ENCODE results near the gene TXLNA. TPM values are rescaled to one million over a fixed set of nuclear protein-coding genes. Genes with fewer than 3 reads are reported as not detected.

TXLNA gene
- total RNA-seq, 1 experiment from 2014 or later = 67.3 TPM

- H2BK20ac ChIP-seq (ENCODE audit: low read depth, low read length, poor library complexity, severe bottlenecking) = no peak overlapping the region
- no peaks in the 10 kb centered on the region for H3K79me1 ChIP-seq (ENCODE audit: insufficient read depth, low read depth, low read length, poor library complexity, severe bottlenecking)
- no peak overlapping the region for H4K5ac ChIP-seq (ENCODE audit: insufficient read length, low read depth, low read length)
- no peak overlapping the region for H2AK5ac ChIP-seq (ENCODE audit: insufficient read length, low read length)
- H4K20me1 ChIP-seq (ENCODE audit: control insufficient read depth, insufficient read depth, insufficient read length) = no peaks in the 10 kb centered on the region
- Mint-ChIP-seq H3K4me1 (peaks cover 21 to 23% of the 10 kb centered on the region in 2 experiments), H3K36me3 (ENCODE audit: insufficient read depth in 1 of 3, low read depth in 3 of 3) (no peaks in the 10 kb centered on the region), H3K27me3 (ENCODE audit: low read depth) (peaks cover 4% of the 10 kb centered on the region), H3K27ac (no peak overlapping the region; a peak in 1 of 7 replicates), H3K4me3 (peak overlapping the region; percentile 19 to 61; a peak in 4 of 5 replicates), H3K9me3 (no peaks in the 10 kb centered on the region)
- H3K4ac ChIP-seq (ENCODE audit: low read depth, low read length) = no peak overlapping the region
- H2BK12ac ChIP-seq (ENCODE audit: insufficient read length, low read depth, low read length) = no peak overlapping the region
- H3K4me1 ChIP-seq (ENCODE audit: insufficient read depth, low read length) = no peaks in the 10 kb centered on the region; the same call in 1 of the 2 replicates
- no peak overlapping the region for H2AFZ ChIP-seq (ENCODE audit: low read length)
- peaks cover 17% of the 10 kb centered on the region for H3K23me2 ChIP-seq (ENCODE audit: insufficient read length, low read depth, low read length, poor library complexity, severe bottlenecking)
- H2BK15ac ChIP-seq (ENCODE audit: low read depth, low read length) = no peak overlapping the region
- H3K9ac ChIP-seq (ENCODE audit: extremely low read depth, insufficient read length, low read length) = no peak overlapping the region
- H3K4me2 ChIP-seq (ENCODE audit: insufficient read depth, insufficient read length, low read length) = no peak overlapping the region
- no peaks in the 10 kb centered on the region for H3K27me3 ChIP-seq (ENCODE audit: insufficient read depth, low read length)
- H4K8ac ChIP-seq (replicated peaks; ENCODE audit: insufficient read length, low read depth, low read length) = no peak overlapping the region
- no peaks in the 10 kb centered on the region for H3K9me3 ChIP-seq (ENCODE audit: control insufficient read depth, low read depth, low read length)
- no peak overlapping the region for H3K18ac ChIP-seq (ENCODE audit: insufficient read length, low read depth, low read length)
- no peak overlapping the region for H3K56ac ChIP-seq (ENCODE audit: insufficient read length, low read depth, low read length)
- no peak overlapping the region for H3K14ac ChIP-seq (ENCODE audit: insufficient read depth, low read length)
- no peak overlapping the region for H2BK5ac ChIP-seq (ENCODE audit: insufficient read length, low read length)
- WGBS (ENCODE audit: extremely low coverage, insufficient read length, low lambda C conversion rate) = no CpG with 5 or more reads among the region's 7 CpGs
- H3T11ph ChIP-seq (ENCODE audit: low read length) = no peak overlapping the region
- H3K27ac ChIP-seq (ENCODE audit: insufficient read length, low read depth, low read length) = no peak overlapping the region
- H2BK120ac ChIP-seq (ENCODE audit: low read depth, low read length, poor library complexity, severe bottlenecking) = no peak overlapping the region
- no peak for TF ChIP-seq CTCF (conservative IDR thresholded peaks at IDR 0.05)
- no peaks in the 10 kb centered on the region for H3K79me2 ChIP-seq (ENCODE audit: insufficient read depth, low read length)
- H3K23ac ChIP-seq (ENCODE audit: insufficient read length, low read depth, low read length) = no peak overlapping the region
- peak; percentile 50 for DNase-seq
- no peak overlapping the region for H4K91ac ChIP-seq (ENCODE audit: insufficient read length, low read depth, low read length)
Measured at GRCh38 chr1:32242341-32242851, 62.9 kb downstream of the TXLNA start.

Data from H9 (cell line).